Transverse colon (tissue), 4 donors: ENCODE measurements around the gene AKR7A2.

ENCODE experiments used
- CTCF ChIP-seq, 5 experiments: fragments of 200-600 bp in 3 of 5; fragments of 450-650 bp in 2 of 5; sonication (generic) in 3 of 5; IDR thresholded peaks; 1 replicate in 2 of 5; 2 replicates in 3 of 5; pipeline ENCODE4 v1.5.1; 2016 to 2017; ENCODE audit warnings: antibody characterized with exemption in 5 of 5, inconsistent platforms in 3 of 5, mild to moderate bottlenecking in 2 of 5, moderate library complexity in 1 of 5
- EP300 ChIP-seq: sonication (generic); formaldehyde crosslinking; IDR thresholded peaks from one replicate; pipeline ENCODE4 v1.6.1; 2017; ENCODE audit warnings: antibody characterized with exemption, low read depth
- POLR2A ChIP-seq: fragments of 450-650 bp; IDR thresholded peaks from one replicate; pipeline ENCODE4 v1.6.1; 2016; ENCODE audit warnings: antibody characterized with exemption, mild to moderate bottlenecking, moderate library complexity
- POLR2AphosphoS5 ChIP-seq, 3 donors: sonication (generic); formaldehyde crosslinking; IDR thresholded peaks; one replicate each; pipeline ENCODE4 v1.6.1; 2016; ENCODE audit warnings: antibody characterized with exemption in 3 of 3

GRCh38 chr1:19310061-19310460 lies 1.9 kb downstream of the AKR7A2 start:
- no peak for TF ChIP-seq POLR2A
- no peak for TF ChIP-seq CTCF (IDR thresholded peaks at IDR 0.05)
- TF ChIP-seq EP300 = no peak
- TF ChIP-seq POLR2AphosphoS5 (IDR thresholded peaks at IDR 0.05) = no peak
